ES-I3 (cell line): ENCODE results near the gene TOX3.

Source experiments
- H3K36me3 ChIP-seq: 2 replicates; pipeline ENCODE4 v1.6.1; 2013; ENCODE audit warnings: mild to moderate bottlenecking, low read length, control low read depth, moderate library complexity; ENCODE audit not compliant: insufficient read depth
- H3K4me1 ChIP-seq: 2 replicates; pipeline ENCODE4 v1.6.1; 2013; ENCODE audit warnings: mild to moderate bottlenecking, control low read depth, low read length; ENCODE audit not compliant: insufficient read depth
- H3K9ac ChIP-seq: 2 replicates; pipeline ENCODE4 v1.6.1; 2013; ENCODE audit warnings: low read depth, mild to moderate bottlenecking, low read length, moderate library complexity
- H3K9me3 ChIP-seq: 2 replicates; pipeline ENCODE4 v1.6.1; 2013; ENCODE audit warnings: mild to moderate bottlenecking, low read length, moderate library complexity; ENCODE audit not compliant: control insufficient read depth, insufficient read depth

Gene TOX3

GRCh38 chr16:52416888-52417287 is 130.1 kb downstream of the TOX3 start:
- Histone ChIP-seq H3K36me3 (no peaks in the 10 kb centered on the region), H3K4me1 (no peaks in the 10 kb centered on the region), H3K9me3 (peaks cover 4% of the 10 kb centered on the region), H3K9ac (no peak overlapping the region)

- no peaks in the 10 kb centered on the region for H3K36me3 ChIP-seq
- H3K9me3 ChIP-seq, result peaks cover 2% of the 10 kb centered on the region; the same call in 1 of the 2 replicates
- peaks cover 5% of the 10 kb centered on the region; the same call in 1 of the 2 replicates for H3K4me1 ChIP-seq
- no peak overlapping the region for H3K9ac ChIP-seq
These were observed 135.9 kb downstream of the TOX3 start for GRCh38 chr16:52411011-52411410.

- H3K4me1 ChIP-seq, result peaks cover 5% of the 10 kb centered on the region; the same call in 1 of the 2 replicates
- no peak overlapping the region for H3K9ac ChIP-seq
- no peaks in the 10 kb centered on the region for H3K9me3 ChIP-seq
- H3K36me3 ChIP-seq, result no peaks in the 10 kb centered on the region
These were observed 138.6 kb downstream of the TOX3 start for GRCh38 chr16:52408191-52408845.

- Histone ChIP-seq H3K36me3 (no peaks in the 10 kb centered on the region), H3K9me3 (no peaks in the 10 kb centered on the region), H3K9ac (no peak overlapping the region), H3K4me1 (peaks cover 5% of the 10 kb centered on the region; the same call in 1 of the 2 replicates)
These were observed 139.2 kb downstream of the TOX3 start for GRCh38 chr16:52407778-52408177.

GRCh38 chr16:52405441-52405840 is 141.5 kb downstream of the TOX3 start:
- H3K9me3 ChIP-seq, result no peaks in the 10 kb centered on the region
- H3K36me3 ChIP-seq, result no peaks in the 10 kb centered on the region
- peaks cover 4% of the 10 kb centered on the region; the same call in 1 of the 2 replicates for H3K4me1 ChIP-seq
- H3K9ac ChIP-seq, result no peak overlapping the region

GRCh38 chr16:52404546-52404945 is 142.4 kb downstream of the TOX3 start:
- Histone ChIP-seq H3K36me3 (no peaks in the 10 kb centered on the region), H3K9me3 (no peaks in the 10 kb centered on the region), H3K9ac (no peak overlapping the region), H3K4me1 (peaks cover under 1% of the 10 kb centered on the region; the same call in 1 of the 2 replicates)

GRCh38 chr16:52399116-52399515 is 147.8 kb downstream of the TOX3 start:
- H3K4me1 ChIP-seq, result peaks cover 5% of the 10 kb centered on the region
- H3K9me3 ChIP-seq, result no peaks in the 10 kb centered on the region
- H3K9ac ChIP-seq, result no peak overlapping the region

GRCh38 chr16:52398491-52398960 is 148.4 kb downstream of the TOX3 start:
- H3K9ac ChIP-seq, result no peak overlapping the region
- H3K36me3 ChIP-seq, result no peaks in the 10 kb centered on the region
- H3K9me3 ChIP-seq, result no peaks in the 10 kb centered on the region
- H3K4me1 ChIP-seq, result peaks cover 5% of the 10 kb centered on the region

More at GRCh38 chr16:52399116-52399515, 147.8 kb downstream of the TOX3 start:
- H3K36me3 ChIP-seq, result no peaks in the 10 kb centered on the region

- peaks cover 5% of the 10 kb centered on the region for H3K4me1 ChIP-seq
- H3K9me3 ChIP-seq, result no peaks in the 10 kb centered on the region
- H3K36me3 ChIP-seq, result no peaks in the 10 kb centered on the region
- H3K9ac ChIP-seq, result no peak overlapping the region
These were observed 148.9 kb downstream of the TOX3 start for GRCh38 chr16:52398021-52398420.

GRCh38 chr16:52393448-52393847 is 153.5 kb downstream of the TOX3 start:
- no peaks in the 10 kb centered on the region for H3K4me1 ChIP-seq
- H3K9ac ChIP-seq, result no peak overlapping the region
- H3K36me3 ChIP-seq, result no peaks in the 10 kb centered on the region
- H3K9me3 ChIP-seq, result no peaks in the 10 kb centered on the region

- Histone ChIP-seq H3K4me1 (no peaks in the 10 kb centered on the region), H3K9me3 (no peaks in the 10 kb centered on the region), H3K36me3 (no peaks in the 10 kb centered on the region), H3K9ac (no peak overlapping the region)
These were observed 157.9 kb downstream of the TOX3 start for GRCh38 chr16:52389045-52389444.
